ENCODE results near the gene FHL1.

FHL1 gene

DNA sequence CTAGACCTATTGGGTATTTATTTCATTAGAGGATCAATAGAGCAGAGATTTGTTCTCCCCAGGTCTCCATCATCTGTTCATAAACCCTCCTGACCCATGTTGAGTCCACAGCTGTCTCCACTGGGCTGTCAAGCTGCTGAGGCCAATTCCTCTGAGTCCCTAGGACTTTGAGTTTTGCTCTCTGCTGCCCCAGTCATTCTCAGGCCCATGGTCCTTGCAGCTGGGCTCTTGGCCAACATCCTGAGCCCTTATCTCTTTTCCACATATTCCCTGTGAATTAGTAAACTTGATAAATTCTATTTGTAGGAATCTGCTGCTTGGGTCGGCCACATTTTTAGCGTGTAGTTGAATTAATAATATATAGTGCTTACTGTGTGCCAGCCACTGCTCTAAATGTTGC lies 41.9 kb downstream of the FHL1 start:
- no peak for DNase-seq

DNA sequence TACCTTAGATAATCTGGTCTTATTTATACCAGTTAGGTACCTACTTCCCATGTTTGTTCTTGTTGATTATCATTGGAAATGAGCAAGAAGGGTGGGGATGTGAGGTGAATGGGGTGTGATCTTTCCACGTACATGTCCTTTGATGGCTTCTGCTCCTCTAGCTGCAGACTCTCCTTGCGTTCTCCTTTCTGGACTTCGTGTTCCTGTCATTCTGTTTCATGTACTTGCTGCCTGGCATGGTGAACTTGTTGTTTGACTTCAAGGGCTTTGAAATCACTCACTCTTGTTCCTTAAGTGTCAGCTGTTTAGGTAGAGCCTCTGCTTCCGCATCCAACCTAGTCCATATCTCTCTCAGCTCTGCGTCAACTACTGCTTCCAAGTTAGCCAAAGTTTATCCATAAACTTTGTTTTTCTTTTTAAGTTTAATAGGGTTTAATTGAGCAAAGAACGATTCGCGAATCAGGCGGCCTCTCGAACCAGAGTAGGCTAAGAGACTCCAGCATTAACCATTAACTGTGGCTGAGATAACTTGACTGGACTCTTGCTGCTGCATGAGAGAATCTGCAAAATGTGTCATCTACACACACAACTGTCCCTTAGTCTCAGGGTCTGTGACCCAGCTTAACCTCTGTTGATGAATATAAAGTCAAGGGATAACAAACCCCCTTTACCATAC lies 42.8 kb downstream of the FHL1 start:
- no peak for DNase-seq

DNA sequence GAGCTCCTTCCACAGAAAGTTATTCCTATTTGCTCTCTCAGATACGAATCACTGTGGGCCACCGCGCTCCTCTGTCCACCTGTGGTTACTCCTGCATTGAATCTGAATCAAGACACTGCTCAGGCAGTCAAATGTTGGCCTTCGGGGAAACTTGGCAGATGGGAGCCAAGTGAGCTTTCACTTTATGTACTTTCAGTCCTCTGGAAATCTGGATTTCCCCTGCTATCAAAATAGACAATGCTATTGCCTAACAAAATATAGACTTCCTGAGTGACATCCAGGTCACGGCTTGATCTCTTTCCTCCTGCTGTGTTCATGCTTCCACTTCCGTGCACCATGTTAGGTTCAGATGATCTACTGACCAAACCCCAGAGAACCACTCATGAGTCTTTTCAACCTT lies 43.8 kb downstream of the FHL1 start:
- DNase-seq = no peak

DNA sequence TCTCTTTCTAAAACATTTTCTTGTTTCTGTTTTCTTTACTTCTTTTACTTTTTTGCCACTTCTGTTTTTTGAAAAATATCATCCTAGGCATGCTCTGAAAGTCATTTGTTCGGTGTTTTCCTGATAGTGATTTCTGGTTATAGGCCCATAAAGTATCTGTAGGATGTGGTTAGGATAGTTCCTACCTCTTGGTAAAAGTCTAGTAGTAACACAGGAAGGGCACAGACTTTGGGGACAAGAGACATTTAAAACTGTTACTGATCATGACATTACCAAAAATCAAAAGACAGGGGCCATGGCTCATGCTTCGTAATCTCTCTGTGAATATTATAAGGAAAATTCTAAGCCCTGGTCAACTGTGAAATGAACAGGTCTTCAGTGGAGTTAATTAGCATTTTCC lies 44.8 kb downstream of the FHL1 start:
- no peak for DNase-seq

- no peak for DNase-seq
Measured at GRCh38 chrX:136192839-136193414, 45.6 kb downstream of the FHL1 start.

GRCh38 chrX:136193771-136194170 lies 46.4 kb downstream of the FHL1 start:
- DNase-seq = no peak

DNA sequence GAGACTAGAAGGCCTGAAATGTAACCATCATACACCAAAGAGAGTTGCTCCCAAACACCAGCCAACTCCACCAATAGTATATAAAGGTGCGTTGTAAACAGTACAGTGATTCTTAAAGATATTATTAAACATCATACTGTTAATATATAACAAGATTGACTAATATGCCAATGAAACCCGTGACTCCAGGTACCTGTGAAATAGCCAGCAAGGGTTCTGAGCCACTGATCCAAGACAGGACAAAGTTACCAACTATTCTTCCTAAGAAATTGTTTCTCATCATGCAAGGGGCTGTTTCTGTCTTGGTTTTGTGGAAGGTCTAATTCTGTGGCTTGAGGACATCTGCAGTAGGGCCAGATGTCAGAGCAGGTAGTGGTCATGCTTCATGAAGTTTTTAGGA lies 47.2 kb downstream of the FHL1 start:
- DNase-seq = no peak

DNA sequence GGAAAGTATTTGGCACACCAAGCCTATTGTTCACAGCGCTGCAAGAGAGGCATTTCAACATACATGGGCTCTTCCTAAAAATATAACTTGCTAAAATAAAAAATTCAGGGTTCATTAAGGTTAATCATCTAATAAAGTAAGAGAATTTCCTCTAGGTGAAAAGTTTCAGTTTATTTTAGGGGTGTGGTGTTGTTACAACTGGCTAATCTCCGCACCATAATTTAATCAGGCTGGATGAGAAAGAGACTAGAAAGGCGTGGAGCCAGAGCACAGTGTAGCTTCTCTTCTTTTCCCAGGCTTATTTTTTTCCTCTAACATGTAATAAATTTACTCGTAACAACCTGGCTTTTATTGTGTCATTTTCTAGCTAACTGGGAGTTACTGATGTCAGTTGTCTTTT lies 47.9 kb downstream of the FHL1 start:
- no peak for DNase-seq

GRCh38 chrX:136196691-136197155 lies 49.4 kb downstream of the FHL1 start:
- peak; percentile 18 for DNase-seq

GRCh38 chrX:136198010-136198409 lies 50.7 kb downstream of the FHL1 start:
- no peak for DNase-seq

DNA sequence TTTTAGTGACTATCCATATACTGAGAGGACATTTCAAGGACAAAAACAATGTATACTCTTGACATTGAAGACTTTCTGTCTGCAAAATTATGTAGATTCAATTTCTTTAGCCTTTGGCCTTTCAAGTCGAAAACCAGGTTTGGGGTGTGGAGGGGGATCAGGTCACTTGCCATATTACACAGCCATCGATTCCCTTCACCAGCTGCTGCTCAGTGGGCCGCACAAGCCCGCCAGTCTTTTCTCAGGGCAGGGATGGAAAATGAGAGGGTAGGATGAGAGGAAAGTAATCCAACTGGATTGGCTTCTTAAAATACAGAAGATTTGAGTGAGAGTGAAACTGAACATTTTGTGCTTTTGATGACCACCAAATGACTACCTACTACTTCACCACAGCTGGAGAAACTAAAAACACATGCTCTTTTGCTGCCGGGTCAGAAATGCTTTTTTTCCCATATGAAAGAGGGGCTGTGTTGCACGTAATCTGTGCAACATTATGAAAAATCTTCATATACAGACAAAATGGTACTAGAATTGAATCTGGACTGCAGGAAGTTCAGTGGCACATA lies 51.4 kb downstream of the FHL1 start:
- no peak for DNase-seq

- no peak for DNase-seq
Measured at GRCh38 chrX:136199365-136199764, 52.0 kb downstream of the FHL1 start.

DNA sequence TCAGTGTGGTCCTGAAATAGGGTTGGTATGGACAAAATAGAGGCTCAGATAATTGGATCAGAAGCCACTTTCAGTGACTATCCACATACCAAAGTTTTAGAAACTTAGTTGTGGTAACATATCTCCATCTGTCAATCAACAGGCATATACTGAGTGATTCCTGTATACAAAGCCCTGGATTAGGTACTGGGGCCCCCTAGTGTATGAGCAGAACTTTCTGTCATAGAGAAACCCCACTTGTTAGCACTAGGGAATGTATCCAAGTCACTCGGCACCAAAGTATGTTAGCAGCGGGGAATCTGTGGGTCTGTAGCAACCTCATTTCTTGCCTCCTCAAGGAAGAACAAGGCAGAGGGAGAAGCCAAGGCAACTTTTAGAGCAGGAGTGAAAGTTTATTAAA lies 53.1 kb downstream of the FHL1 start:
- DNase-seq = peak; percentile 21

GRCh38 chrX:136201601-136202000 lies 54.3 kb downstream of the FHL1 start:
- no peak for DNase-seq

DNA sequence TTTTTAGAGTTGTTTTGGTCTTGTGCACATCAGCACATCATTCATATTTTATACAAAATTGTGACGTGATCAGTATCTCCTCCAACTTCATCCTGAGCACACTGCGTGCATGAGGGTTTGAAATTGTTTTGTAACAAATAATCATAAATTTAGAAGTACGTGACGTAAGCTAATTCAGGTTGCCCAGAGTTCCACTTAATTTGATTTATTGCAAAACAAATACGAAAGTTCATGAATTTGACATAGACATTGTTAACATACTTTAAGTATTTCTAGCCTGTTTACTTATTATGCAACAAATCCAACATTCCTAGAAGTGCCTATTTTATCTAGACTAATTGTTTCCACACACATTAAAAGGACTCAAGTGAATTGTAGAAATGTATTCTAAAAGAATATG lies 55.6 kb downstream of the FHL1 start:
- no peak for DNase-seq

- no peak for DNase-seq
Measured at GRCh38 chrX:136203438-136203837, 56.1 kb downstream of the FHL1 start.

DNA sequence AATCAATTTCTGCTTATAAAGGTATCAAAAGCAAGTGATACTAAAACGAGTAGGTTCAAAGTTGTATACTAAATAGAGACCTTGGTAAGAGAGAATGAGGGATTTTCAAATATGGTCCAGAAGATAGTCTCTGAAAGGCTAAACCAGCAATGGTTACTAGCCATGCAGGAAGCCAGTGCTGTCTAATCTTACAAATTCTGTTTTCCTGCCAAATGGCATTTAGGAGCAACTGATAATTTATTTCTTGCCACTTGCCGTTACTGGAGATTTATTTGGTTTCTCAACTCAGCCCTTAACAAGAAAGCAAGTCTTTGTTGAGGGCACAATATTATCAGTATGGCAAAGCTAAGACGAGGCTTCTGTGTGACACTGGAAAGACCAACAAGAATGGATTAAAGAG lies 56.6 kb downstream of the FHL1 start:
- DNase-seq = no peak

- no peak for DNase-seq
Measured at GRCh38 chrX:136204571-136204970, 57.2 kb downstream of the FHL1 start.

DNA sequence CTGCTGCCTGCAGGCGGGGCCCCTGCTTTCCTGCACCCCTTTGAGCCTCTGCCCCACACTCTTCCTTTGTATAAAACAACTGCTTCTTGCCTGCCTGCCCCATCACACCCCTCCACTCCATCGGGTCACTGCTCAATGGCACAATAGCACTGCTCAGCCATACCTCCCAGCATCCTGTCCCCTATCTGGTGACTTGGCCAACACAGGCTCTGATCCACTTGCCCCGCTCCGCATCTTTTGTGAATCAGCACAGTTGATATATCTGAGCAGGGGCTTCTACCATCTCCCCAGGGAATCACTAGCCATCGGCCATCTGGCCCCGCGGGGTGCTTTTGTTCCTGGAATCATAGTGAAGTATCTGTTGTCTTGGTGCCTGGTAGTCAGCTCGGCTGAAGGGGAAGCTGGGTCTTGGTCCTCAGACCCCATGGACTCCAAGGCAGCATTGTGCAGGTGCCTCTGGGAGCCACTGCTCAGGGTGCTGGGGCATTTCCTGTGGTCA lies 58.6 kb downstream of the FHL1 start:
- no peak for DNase-seq

GRCh38 chrX:136206916-136207315 lies 59.6 kb downstream of the FHL1 start:
- DNase-seq = no peak

DNA sequence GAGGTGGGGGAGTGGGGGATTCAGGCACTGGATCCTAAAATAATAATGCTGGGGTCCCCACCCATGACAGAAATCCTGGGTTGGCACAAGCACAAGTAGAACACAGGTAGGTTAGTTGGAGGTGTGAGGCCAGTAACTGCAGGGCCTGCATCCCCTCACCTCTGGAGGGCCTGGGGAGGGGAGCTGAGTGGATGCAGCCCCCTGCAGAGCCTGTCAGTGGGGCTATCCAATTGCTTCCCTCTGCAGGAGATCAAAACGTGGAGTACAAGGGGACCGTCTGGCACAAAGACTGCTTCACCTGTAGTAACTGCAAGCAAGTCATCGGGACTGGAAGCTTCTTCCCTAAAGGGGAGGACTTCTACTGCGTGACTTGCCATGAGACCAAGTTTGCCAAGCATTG lies 60.2 kb downstream of the FHL1 start:
- DNase-seq = no peak

DNA sequence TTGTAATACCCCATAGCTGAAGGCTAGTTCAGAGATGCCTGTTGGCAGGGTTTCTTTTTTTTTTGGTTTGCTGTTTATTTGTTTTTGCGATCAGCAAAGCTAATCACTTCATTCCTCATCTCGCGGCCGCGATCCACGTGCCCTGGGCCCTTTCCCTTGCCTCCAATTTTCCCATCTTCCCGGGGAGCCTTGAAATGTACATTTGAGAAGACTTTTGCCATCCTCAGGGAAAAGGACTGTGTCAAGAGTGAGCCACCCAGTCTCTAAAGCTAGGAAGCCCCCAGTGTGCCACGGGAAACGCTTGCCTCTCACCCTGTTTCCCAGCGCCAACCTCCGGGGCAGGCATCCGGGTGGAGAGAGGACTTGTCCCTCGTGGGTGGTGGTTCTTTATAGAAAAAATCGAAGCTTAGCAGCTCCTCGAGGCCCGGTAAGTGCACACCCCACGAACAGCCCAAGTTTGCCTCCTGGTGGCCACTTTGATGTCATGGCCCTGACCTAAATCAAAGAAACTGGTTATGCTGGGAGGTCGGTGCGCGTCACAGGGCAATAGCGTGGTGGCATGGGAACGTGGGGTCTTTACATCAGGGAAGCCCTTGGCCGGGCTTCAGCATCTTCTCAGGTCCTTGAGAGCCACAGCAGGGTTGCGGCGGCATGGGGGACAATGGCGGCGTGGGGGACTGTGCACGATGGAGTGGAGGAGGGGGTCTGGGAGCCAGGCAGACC lies 61.8 kb downstream of the FHL1 start:
- DNase-seq = no peak

- DNase-seq = no peak
Measured at GRCh38 chrX:136209751-136210150, 62.4 kb downstream of the FHL1 start.

GRCh38 chrX:136210243-136210642 lies 62.9 kb downstream of the FHL1 start:
- no peak for DNase-seq
